BE2C (cell line): ENCODE results near the gene LTA4H.

Experiments used
- DNase-seq: peaks from one replicate; pipeline ENCODE4 v3.0.0-alpha.2; 2020
- H3K27me3 ChIP-seq: fragments of 250-450 bp; sonication (Bioruptor Pico); 2 replicates; pipeline ENCODE4 v1.5.1; 2020; ENCODE audit warnings: mild to moderate bottlenecking
- H3K36me3 ChIP-seq: fragments of 250-450 bp; sonication (Bioruptor Pico); 2 replicates; pipeline ENCODE4 v1.5.1; 2020; ENCODE audit warnings: mild to moderate bottlenecking
- H3K4me1 ChIP-seq: fragments of 250-450 bp; sonication (Bioruptor Pico); 2 replicates; pipeline ENCODE4 v1.5.1; 2020
- H3K4me3 ChIP-seq: 2 replicates; pipeline ENCODE4 v1.5.1; 2011; ENCODE audit warnings: low read depth, low read length
- H3K9me3 ChIP-seq: fragments of 250-450 bp; sonication (Bioruptor Pico); 2 replicates; pipeline ENCODE4 v1.5.1; 2020
- CTCF ChIP-seq: IDR thresholded peaks from 2 replicates; pipeline ENCODE4 v1.5.1; 2012; ENCODE audit warnings: mild to moderate bottlenecking, low read depth, low read length

The LTA4H gene

DNA sequence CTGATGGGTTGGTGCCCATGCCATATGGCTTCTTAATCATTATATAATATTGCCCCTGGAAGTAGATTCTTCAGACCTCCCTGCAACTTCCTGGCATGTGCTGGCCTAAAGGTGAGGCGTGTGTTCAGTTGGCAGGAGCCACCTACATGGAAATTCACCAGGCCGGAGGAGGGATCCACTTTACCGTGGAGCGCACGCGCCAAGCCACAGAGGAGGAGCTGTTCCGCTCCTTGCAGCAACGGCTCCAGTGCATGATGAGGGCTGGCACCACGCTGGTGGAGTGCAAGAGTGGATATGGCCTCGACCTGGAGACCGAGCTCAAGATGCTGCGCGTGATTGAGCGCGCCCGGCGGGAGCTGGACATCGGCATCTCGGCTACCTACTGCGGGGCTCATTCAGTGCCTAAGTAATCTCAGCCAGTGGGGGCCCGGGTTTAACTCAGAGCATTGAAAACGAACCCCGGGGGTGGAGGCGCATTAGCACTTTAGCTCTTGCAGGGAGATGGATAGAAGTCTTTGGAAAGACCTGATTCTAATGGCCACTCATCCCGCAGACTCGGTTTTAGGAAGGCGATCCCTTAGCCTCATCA, 78.7 kb downstream of the LTA4H start:
- H3K4me3 ChIP-seq = no peak overlapping the region
- no peak for DNase-seq
- H3K4me1 ChIP-seq = no peaks in the 10 kb centered on the region
- H3K27me3 ChIP-seq = no peaks in the 10 kb centered on the region
- TF ChIP-seq CTCF = no peak
- H3K36me3 ChIP-seq = no peaks in the 10 kb centered on the region
- no peaks in the 10 kb centered on the region for H3K9me3 ChIP-seq

DNA sequence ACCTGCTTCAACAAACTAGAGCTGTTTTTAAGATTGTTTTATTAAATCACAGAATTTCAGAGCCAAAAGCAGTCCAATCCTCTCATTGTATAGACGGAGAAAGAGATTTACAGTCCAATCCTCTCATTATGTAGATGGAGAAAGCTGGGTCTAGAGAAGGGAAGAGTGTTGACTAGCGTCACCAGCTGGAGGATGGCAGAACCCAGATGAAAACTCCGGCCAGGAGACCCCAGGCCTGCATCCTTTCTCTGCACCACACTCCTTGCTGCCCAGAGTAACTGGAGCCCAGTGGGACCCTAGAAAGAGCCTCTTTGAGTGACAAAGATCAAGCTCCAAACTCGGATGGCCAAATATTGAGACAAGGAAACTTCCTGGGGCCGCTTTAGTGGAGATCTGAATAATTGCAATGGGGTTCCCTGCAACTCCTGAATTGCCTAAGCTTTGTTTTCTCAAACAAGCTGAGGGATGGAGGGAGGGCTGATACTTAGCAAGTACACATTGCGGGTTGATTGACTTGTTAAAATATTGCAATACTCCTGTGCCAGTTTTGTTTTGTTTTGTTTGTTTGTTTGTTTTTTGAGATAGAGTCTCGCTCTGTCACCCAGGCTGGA, 79.7 kb downstream of the LTA4H start:
- no peaks in the 10 kb centered on the region for H3K9me3 ChIP-seq

DNA sequence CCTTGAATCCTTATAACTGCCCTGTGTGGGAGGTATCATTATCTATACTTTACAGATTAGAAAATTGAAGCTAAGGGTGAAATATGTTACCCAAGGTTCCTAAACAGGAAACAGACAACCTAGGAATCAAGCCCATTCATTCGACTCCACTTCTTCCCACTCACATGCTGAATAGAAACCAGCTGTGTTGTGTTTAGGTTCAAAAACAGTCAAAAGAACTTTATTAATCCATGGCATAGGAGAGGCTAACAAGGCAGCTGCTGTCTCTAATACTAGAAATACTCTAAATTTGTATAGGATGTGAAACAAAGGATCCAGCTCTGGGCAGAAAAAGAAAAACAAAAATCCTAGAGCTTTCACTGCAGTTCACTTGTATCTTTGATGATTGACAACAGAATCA, 82.4 kb downstream of the LTA4H start:
- H3K4me3 ChIP-seq = no peak overlapping the region
- no peaks in the 10 kb centered on the region for H3K4me1 ChIP-seq
- peaks cover 10% of the 10 kb centered on the region for H3K27me3 ChIP-seq
- H3K36me3 ChIP-seq = no peaks in the 10 kb centered on the region
- H3K9me3 ChIP-seq = no peaks in the 10 kb centered on the region
- no peak for TF ChIP-seq CTCF
- no peak for DNase-seq

More for the DNA sequence above, 79.7 kb downstream of the LTA4H start:
- no peak for TF ChIP-seq CTCF
- Histone ChIP-seq H3K27me3 (no peaks in the 10 kb centered on the region), H3K4me3 (no peak overlapping the region), H3K36me3 (no peaks in the 10 kb centered on the region), H3K4me1 (no peaks in the 10 kb centered on the region)
- no peak for DNase-seq

DNA sequence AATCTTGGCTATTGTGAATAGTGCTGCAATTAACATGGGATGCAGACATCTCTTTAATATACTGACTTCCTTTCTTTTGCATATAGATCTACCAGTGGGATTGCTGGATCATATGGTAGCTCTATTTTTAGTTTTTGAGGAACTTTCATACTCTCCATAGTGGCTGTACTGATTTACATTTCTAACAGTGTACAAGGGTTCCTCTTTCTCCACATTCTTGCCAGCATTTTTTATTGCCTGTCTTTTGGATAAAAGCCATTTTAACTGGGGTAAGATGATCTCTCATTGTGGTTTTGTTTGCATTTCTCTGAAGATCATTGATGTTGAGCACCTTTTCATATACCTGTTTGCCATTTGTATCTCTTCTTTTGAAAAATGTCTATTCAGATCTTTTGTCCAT, 83.9 kb downstream of the LTA4H start:
- no peak for DNase-seq
- TF ChIP-seq CTCF = no peak
- H3K4me3 ChIP-seq = no peak overlapping the region
- no peaks in the 10 kb centered on the region for H3K9me3 ChIP-seq
- H3K4me1 ChIP-seq = no peaks in the 10 kb centered on the region
- peaks cover 10% of the 10 kb centered on the region for H3K27me3 ChIP-seq
- H3K36me3 ChIP-seq = no peaks in the 10 kb centered on the region
